Skin epidermis (tissue), 12 donors: ENCODE results near the gene STK32B.

Experiments
- H3K27ac ChIP-seq, 21 experiments: fragments of 200-600 bp; sonication (generic) in 11 of 21; one replicate each; pipeline ENCODE4 v1.5.0; 2020; ENCODE audit warnings: mild to moderate bottlenecking in 3 of 21, inconsistent platforms in 2 of 21, moderate library complexity in 2 of 21
- H3K4me3 ChIP-seq, 7 experiments: fragments of 200-600 bp; sonication (generic) in 2 of 7; one replicate each; pipeline ENCODE4 v1.5.0; 2020; ENCODE audit warnings: inconsistent platforms in 2 of 7, mild to moderate bottlenecking in 2 of 7, moderate library complexity in 1 of 7

Gene STK32B

DNA sequence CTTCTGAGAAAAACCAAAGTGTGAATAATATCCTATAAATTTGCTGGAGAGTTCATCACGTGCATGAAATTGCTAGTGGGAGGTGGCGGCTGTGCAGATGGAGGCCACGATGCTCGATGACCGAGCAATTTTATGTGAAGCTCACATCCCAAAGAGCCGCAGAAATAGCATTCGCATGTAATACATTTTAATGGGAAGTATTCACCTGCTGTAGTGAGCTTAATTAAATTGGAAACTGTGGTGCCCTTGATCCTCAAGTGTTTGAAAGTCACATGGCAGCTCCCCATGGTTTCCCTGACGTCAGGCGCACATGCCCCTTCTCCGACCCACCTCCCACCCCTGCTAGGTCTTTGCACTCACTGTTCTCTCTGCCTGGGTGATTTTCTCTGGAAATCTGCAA, 136.8 kb downstream of the STK32B start:
- no peak overlapping the region for H3K4me3 ChIP-seq
- H3K27ac ChIP-seq = no peak overlapping the region

DNA sequence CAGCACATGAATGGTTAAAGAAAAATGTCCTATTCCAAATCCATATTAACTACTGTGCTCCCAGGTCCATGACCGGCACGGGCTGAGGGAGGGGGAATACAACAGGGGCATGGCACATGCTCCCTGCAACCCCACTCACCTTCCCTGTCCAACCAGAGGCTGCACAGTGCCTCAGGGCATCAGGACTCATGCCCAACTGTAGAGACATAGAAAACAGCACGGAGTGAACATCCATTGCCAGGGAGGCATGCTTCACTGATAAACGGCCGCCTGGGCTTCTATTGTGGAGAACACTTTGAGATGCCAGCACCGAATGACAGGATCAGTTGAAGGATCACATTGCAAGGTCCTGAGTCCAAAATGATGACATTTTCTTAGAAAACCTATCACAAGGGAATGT, 140.6 kb downstream of the STK32B start:
- no peak overlapping the region for H3K4me3 ChIP-seq
- no peak overlapping the region for H3K27ac ChIP-seq

DNA sequence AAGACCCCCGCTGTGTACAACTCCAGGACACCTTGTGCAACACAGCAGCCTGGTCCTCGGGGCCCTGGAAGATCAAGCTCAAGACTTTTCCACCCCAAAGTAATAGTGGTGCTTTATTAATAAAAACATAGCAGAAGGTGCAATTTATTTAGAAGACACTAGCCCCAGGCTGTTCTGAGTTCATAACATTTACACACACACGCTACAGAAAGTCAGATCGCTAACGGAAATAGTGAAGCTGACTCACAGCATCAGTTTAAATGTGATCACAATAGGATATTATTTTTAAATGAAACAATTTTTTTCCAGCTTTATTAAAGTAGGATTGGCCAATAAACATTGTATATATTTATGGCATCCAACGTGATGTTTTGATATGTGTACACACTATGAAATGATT, 141.0 kb downstream of the STK32B start:
- Histone ChIP-seq H3K27ac (no peak overlapping the region), H3K4me3 (no peak overlapping the region)

DNA sequence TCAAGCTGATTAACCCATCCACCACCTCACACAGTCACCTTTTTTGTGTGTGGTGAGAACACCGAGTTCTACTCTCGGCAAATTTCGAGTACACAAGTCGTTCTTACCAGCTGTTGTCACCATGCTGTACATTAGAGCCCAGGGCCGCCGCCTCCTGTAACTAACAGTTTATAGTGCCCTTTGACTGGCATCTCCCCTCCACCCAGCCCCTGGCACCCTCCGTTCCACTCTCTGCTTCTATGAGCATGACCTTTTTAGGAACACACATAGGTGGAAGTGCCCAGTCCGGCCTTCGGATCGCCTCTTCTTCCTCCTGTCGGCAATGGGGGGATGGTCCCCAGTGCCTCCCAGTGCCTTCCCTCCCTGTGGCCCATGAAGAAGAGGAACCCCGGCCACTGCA, 141.4 kb downstream of the STK32B start:
- Histone ChIP-seq H3K4me3 (no peak overlapping the region), H3K27ac (no peak overlapping the region)

DNA sequence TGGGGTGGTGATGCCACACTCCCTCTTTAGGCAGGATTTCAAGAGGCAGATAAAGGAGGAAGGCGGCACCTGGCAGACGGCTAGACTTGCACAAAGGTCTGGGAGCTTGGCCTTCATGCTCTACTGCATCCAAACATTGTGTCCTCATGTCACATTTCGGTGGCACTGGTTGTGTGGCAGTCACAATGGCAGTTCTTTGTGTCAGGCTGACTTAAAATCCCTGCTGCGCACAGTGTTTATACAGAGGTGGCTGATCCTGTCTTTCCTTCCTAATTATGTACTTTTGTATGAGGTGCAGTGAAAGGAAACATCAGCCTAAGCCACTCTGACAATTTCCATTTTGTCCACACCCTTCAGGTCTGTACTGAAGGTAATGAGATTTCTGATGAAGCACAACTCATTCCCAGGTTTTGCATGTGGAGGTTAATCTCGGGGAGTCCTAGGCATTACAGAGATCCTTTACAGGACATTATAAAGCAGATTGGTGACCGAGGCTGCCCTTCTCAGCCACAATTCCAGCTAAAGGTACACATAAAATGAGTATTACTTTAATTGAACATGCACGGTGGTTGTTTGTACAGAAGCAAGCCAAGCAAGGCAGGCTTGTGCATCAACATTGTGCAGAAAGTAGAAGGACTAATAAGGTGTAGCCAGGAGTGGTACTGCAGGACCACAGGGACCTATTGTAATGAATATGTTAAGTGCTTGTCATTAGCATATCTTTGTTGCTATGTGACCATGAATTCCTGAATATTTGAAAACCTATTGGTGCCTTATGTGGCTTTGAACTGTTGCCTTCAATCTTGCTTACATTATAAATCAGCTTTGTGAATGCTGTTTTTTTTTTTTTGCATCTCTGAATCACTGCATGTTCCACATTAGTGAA, 147.6 kb downstream of the STK32B start:
- Histone ChIP-seq H3K27ac (no peak overlapping the region), H3K4me3 (no peak overlapping the region)

DNA sequence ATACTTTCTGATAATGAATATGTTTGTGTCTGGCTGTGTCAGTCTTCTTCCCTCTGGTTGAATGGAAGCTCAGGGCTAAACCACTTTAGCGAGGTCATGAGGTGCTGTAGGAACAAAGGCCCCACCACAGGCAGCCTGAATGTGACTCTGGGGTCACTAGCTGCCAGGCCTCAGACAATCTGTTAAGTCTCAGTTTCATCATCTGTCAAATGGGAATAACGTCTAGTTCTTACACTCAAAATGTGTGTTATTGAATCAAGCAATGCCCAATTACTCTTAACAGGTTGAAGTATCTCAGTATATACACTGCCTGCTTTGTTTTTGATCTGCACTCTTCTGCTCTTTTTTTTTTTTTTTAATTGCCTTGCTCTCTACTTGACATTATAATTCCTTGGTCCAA, 148.6 kb downstream of the STK32B start:
- Histone ChIP-seq H3K27ac (no peak overlapping the region), H3K4me3 (no peak overlapping the region)

DNA sequence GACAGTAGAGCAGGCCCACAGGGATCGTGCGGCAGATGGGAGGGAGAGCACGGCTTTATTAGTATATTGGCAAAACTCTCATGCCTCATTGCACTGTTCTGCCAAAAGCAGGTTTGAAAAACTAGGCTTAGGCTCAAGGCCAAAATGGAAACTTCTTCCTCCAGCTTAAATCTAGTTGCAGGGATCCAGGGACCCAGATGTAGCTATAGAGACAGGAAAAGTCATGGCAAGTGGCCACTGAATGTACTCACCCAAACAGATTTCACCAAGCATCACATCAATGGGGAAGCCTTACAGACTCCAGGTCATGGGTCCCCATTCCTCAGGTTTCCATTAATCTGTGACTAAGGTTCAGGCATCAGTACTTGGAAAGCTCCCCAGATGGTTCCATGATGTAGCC, 149.2 kb downstream of the STK32B start:
- no peak overlapping the region for H3K4me3 ChIP-seq
- no peak overlapping the region for H3K27ac ChIP-seq

DNA sequence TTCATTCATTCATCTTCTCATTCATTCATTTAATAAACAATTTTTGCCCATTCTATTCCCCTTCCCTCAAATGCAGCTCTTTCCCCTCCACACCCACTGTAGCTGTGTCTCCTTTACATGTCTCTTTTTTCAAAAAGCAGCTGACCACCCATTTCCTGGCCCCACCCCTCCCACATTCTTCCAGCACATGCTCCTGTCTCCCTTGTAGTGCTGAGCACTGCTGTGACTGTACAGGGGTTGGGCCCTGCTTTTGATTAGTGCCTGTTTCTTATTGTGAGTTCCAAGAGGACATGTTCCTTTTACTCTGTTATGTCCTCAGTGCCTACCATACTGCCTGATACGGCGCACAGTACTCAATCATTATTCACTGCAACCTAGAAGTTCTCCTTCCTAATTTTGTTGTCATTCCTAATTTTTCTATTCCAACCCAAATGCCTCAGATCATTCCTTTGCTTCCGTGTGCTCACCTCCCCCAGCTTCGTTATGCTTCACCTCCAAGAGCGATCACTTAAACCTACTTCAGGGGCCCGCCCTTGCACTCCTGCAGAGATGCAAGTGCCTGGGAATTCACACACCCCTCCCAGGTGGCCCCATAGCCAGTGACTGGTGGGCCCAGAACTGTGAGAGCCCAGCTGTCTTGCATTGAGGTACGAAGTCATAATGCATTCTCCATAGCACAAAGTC, 152.2 kb downstream of the STK32B start:
- no peak overlapping the region for H3K4me3 ChIP-seq
- no peak overlapping the region for H3K27ac ChIP-seq

DNA sequence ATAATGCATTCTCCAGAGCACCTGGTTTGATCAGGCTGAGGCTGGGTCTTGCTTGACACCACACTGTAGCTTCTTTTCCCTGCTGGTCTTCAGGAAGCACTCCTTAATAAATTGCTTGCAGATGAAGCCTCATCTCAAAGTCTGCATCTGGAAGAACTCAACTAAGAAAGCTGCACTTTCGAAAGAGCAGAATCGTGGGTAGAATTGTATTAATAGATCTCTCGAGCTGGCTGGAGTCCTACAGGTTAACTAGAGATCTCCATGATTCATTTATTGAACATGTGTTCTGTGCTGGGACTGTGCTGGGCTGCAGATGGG, 152.7 kb downstream of the STK32B start:
- H3K27ac ChIP-seq = no peak overlapping the region
- H3K4me3 ChIP-seq = no peak overlapping the region

DNA sequence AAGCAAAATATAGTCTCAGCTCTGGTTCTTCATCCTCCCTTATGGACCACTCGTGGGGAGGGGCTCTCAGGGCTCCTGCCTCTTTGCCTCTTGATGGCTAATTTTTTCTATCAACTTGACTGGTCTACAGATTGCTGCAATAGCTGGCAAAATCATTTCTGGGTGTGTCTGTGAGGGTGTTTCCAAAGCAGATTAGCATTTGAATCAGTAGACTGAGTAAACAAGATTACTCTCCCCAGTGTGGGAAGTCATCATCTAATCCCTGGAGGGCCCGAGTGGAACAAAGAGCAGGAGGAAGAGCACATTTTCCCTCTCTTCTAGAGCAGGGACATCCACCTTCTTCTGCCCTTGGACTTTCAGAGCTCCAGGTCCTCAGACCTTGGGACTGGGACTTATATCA, 153.5 kb downstream of the STK32B start:
- Histone ChIP-seq H3K27ac (peak overlapping the region in 6 of 21 experiments; percentile 5 to 69 (median 57)), H3K4me3 (no peak overlapping the region)

DNA sequence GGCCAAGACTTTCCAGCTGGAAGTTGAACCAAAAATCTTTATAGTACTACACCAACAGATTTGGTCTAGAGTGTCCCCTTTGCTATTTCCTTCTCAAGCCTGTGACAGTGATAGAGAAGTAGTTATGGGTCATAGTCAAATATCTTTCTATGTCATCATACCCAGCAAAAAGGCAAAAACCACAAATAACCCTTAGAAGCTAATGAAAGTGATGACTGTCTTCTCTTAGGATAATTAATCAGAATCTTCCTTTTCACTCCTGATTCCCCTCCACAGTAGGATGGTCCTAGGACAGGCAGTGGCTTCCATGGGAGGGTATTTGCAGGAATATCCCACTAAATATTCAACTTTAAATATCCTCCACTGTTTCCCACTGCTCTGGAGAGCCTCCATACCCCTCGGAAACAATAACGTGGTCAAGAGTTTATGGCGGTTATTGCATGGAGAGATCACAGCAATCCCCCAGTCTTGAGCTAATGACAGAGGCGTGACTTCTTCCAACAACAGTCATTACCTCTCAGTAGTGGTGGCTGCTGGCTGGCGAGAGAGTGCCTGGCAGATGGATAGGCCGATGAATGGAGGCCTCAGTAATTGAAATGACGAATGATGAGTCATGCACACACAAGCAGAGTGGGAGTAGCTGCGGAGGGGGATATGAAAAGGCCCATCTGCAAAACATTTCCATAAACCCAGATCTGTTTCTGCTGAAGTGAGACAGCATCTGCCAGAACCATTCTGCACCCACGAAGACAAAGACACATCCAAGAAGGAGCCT, 154.9 kb downstream of the STK32B start:
- Histone ChIP-seq H3K4me3 (no peak overlapping the region), H3K27ac (peak overlapping the region in 4 of 21 experiments; percentile 4 to 69 (median 57))

DNA sequence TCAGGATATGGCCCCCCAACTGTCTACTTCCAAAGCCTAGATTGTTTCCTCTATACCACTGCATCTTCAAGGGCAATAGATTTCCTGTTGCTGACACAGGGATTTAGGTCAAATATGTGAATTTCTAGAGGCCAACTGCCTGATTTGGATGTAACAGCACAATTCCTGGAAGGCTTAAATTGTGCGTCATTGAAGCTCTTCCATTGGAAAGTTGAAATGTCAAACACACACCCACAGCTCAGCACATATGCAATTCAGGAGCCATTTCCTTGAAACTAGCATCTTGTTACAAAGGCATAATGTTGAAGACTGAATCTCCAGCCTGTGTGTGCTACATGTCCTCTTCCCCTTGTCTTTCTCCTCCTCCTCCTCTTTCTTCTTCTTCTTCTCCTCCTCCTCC, 158.6 kb downstream of the STK32B start:
- no peak overlapping the region for H3K27ac ChIP-seq
- no peak overlapping the region for H3K4me3 ChIP-seq

DNA sequence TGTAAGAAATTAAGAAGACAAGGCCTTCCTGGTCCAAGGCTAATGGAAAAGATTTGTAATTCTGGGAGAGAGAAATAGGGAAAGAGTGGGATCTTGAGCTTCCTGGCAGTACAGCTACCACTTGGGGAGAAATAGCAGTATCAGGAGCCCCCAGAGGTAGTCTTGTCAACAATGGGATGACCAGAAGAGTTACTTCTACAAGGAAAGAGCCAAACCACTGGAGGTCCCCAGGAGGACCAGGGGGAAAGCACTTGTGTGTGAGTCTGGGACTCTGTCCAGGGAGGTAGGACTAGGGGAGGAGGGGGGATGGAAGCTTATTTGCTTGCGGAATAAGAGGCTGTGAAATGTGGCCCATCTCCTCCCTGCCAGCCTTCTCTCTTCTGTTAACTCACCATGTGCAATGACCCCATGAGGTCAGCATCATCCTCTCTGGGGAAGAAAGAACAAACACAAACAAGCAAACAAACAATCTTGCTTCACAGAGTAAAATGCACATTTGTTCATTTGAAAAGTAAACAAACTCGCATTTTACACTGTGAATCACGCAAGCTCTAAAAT, 160.1 kb downstream of the STK32B start:
- Histone ChIP-seq H3K27ac (no peak overlapping the region), H3K4me3 (no peak overlapping the region)

DNA sequence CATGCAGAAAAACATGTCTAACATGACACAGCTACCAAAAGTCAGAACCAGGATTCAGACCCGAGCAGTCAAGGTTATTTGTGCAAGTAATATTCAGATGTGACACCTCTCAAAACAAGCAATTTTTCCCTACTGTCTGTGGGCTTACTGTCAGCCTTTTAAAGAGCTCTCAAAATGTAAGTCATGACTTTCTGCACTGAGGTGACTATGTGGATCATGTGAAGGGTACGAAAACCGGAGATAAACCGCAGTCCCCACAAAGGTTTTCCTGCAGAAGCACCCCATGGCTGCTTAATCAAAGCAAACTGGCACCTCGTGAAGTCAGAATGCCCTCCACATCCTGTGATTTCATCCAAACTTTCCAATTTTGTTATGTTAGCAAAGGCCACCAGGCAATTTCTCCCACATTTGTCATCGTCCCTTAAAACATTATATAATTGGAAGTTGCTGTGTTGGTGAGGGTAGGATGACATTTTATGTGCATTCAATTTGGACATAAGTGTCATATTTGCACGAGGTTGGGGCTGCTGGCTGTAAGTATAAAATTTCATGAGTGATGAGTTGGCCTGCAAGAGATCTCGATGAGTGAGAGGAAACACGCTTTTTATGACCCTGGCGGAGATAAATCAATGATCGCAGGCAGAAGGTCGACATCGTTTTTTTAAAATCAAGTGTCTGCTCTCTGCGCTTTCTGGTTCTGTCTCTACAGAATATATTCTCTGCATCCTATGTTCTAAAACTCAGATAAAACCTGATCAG, 161.2 kb downstream of the STK32B start:
- Histone ChIP-seq H3K4me3 (no peak overlapping the region), H3K27ac (no peak overlapping the region)

DNA sequence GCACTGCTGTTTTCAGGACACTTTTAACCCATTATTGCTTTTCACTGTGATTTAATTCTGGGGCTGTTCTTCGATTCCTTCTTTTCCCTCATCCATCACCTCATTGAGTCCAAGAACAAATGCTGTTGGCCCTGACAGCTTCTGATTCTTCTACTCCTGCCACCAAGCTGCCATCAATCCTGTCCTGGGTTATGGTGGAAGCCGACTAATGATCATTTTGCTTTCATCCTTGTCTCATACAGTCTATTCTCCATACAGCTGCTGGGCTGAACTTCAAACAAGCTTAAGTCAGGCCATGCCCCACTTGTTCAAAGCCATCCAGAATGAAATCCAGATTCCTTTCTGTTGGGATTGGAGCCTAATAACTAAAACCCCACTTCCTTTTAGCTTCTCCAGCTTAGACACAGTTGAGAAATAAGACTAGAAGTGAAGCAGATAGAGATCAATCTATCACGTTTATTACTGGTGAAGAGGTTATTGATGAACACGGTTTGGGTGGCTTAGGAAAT, 161.9 kb downstream of the STK32B start:
- H3K4me3 ChIP-seq = no peak overlapping the region
- no peak overlapping the region for H3K27ac ChIP-seq

DNA sequence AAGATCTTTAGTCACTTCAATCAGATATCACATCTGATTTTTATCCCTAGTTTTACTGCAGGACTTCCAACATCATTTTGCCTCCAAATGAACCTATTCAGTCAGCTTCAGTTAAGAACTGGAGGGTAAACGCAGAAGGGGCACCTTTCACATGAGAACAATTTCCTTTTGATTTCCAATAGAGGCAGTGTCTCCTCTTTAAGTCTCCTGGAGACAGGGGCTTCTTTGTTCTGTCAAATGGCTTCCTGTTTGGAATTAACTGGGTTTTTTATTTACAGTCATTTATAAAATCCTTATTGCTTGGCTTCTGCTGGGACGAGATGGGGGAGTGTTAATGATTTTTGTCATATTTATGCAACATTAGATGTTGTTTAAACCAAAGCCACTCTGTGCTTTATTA, 164.0 kb downstream of the STK32B start:
- Histone ChIP-seq H3K27ac (no peak overlapping the region), H3K4me3 (no peak overlapping the region)

DNA sequence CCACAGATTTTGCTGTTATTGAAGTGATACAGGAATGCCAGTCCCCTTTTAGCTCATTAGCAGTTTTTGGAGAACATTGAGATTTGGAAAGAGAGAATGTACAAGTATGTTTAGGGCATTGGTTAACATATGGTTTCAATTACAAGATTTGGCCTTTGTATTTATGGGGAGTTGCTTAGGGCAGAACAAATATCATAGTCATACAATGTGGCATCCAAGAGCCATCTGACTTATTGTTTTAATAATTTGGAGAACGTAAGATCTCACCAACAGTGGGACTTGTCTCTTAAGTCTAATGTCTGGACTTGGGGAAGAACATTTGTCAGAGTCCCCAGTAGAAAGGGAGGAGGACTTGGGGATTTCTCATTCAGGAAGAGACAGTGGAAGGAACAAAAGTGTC, 166.1 kb downstream of the STK32B start:
- no peak overlapping the region for H3K4me3 ChIP-seq

DNA sequence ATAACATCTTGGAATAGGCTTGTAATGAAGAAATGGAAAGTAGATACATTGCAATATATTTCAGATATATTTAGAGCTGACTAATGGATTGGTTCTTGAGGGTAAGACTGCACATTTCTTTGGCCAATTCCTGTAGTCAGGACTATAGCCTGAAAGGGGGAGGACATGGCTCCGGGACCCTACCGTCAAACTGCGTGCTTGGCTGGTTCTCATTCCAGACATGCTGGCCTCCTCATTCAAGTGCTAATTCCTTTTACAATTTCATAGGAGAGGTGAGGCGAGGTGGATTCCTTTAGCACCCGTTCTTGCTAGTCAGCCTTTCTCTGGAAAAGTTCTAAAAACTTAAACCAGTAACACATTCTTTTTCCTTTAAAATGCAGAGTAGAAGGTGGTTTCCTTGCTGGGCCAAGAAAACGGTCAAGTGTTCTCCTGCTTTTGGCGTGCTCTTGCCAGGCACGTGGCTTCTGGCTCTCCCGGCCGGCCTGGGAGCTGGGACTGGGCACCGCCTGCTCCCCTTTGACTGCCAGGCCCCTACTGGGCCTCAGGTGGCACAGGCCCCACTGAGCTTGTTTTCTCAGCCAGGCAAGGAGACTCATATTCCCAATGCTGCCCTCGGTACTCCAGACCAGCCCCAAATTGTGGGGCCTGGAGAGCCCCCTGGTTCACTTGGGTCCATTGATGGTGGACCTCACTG, 167.2 kb downstream of the STK32B start:
- Histone ChIP-seq H3K4me3 (no peak overlapping the region), H3K27ac (no peak overlapping the region)

More for the DNA sequence above, 166.1 kb downstream of the STK32B start:
- H3K27ac ChIP-seq = no peak overlapping the region

DNA sequence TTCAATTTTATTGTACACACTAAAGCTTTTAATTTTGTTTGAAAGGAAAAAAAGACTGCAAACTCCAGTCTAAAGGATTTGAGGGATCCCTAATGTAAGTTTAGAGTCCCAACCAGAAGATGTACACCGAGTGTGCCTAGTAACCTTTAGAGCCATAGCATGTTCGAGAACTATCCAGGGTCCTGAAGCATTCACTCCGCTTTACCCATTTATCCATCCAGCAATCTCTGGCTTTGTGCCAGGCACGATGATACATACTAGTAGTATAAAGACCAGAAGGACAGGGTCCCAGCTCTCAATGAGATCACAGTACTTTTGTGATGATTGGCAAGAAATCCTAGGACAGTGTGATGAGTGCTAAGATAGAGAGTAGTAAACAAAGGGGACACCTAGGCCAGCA, 168.7 kb downstream of the STK32B start:
- Histone ChIP-seq H3K27ac (no peak overlapping the region), H3K4me3 (no peak overlapping the region)
